ENCODE measurements around the gene CSN3. TPM values are rescaled to one million over a fixed set of nuclear protein-coding genes. Genes with fewer than 3 reads are reported as not detected.
"Not testable (repeated sequence)": the region's sequence is repeated elsewhere in the genome, so short reads cannot be mapped to it uniquely, and the experiment has no call there.

The CSN3 gene
- total RNA-seq, 1 donor from 2014 or later = not detected

DNA sequence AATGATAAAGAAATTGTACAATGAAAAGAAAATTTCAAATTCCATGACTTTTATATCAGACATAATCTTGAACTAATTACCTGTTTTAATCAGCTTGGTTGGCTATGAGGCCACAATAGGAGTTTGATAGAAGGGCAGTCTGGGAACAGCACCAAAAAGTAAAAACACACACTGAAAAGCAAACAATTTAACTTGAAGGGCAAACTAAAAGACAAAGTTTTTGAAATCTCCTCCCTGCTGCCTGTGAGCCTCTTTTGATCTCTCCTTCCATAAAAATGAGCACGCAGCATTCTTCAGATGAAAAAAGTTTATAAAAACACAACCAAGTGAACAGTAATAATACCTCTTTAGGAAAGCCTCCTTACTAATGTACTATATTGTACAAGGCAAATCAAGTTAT, 38.8 kb upstream of the CSN3 start:
- Mint-ChIP-seq H3K4me1 (no peaks in the 10 kb centered on the region), H3K9me3 (peaks cover 3% of the 10 kb centered on the region), H3K27ac (no peak overlapping the region), H3K4me3 (no peak overlapping the region), H3K27me3 (no peaks in the 10 kb centered on the region), H3K36me3 (ENCODE audit: low read depth) (no peaks in the 10 kb centered on the region)
- DNase-seq (no peak), ATAC-seq (ENCODE audit: low read depth) (no peak)
- ChIA-PET CTCF (no interaction called here), POLR2A (no interaction called here)
- TF ChIP-seq, protein P1, sequence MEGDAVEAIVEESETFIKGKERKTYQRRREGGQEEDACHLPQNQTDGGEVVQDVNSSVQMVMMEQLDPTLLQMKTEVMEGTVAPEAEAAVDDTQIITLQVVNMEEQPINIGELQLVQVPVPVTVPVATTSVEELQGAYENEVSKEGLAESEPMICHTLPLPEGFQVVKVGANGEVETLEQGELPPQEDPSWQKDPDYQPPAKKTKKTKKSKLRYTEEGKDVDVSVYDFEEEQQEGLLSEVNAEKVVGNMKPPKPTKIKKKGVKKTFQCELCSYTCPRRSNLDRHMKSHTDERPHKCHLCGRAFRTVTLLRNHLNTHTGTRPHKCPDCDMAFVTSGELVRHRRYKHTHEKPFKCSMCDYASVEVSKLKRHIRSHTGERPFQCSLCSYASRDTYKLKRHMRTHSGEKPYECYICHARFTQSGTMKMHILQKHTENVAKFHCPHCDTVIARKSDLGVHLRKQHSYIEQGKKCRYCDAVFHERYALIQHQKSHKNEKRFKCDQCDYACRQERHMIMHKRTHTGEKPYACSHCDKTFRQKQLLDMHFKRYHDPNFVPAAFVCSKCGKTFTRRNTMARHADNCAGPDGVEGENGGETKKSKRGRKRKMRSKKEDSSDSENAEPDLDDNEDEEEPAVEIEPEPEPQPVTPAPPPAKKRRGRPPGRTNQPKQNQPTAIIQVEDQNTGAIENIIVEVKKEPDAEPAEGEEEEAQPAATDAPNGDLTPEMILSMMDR (IDR thresholded peaks at IDR 0.05) = no peak
- intact Hi-C loops (cut with micrococcal nuclease) = no loop called here

DNA sequence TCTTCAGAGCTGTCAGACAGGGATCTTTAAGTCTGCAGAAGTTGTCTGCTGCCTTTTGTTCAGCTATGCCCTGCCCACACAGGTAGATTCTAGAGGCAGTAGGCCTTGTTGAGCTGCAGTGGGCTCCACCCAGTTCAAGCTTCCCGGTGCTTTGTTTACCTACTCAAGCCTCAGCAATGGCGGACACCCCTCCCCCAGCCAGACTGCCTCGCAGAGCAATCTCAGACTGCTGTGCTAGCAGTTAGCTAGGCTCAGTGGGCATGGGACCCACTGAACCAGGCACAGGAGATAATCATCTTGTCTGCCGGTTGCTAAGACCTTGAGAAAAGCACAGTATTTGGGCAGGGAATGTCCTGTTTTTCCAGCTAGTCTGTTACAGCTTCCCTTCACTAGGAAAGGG, 29.6 kb upstream of the CSN3 start:
- H3K9me3 Mint-ChIP-seq; intact Hi-C loops (cut with micrococcal nuclease); H3K27ac Mint-ChIP-seq; CTCF ChIA-PET; H3K36me3 Mint-ChIP-seq (ENCODE audit: low read depth); POLR2A ChIA-PET; DNase-seq; ATAC-seq (ENCODE audit: low read depth); H3K4me1 Mint-ChIP-seq; H3K27me3 Mint-ChIP-seq; H3K4me3 Mint-ChIP-seq: not testable (repeated sequence)

DNA sequence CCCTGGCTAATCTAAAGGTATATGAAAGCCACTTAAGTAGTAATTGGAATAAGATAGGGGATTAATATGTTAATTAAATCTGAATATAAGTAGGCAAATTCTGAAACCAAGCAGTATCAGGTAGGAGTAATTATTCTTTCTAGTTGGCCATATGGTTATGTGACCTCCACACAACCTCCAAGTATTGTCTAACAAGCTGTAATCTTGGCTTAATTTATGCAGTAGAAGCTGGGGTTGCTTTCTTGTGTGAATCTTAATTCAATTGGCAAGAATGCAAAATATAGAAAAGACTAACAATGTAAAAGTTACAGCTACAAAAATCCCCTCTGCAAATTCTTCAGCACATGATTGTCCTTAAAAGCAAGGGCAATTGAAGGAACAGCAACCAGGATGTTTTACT, 26.3 kb upstream of the CSN3 start:
- H3K27ac Mint-ChIP-seq; H3K27me3 Mint-ChIP-seq; POLR2A ChIA-PET; H3K9me3 Mint-ChIP-seq; H3K4me1 Mint-ChIP-seq; DNase-seq; CTCF ChIA-PET; H3K4me3 Mint-ChIP-seq; intact Hi-C loops (cut with micrococcal nuclease); H3K36me3 Mint-ChIP-seq (ENCODE audit: low read depth); ATAC-seq (ENCODE audit: low read depth): not testable (repeated sequence)

DNA sequence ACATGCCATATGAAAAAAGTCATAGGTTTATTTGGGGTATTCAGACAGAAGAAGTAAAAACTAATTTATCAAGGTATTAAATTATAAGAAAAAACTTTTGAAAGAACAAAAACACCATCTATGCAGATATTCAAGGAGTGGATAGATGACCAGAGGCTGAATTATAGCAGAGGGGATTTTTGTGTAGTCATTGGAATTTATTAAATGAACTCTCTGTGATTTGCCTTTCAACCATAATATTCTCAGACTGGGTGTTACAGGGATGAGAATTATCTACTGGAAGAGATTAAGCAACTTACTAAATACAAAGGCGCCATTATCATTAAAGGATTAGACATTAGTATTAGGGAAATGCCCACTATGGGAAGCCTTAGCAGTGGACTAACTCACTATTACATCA, 25.8 kb upstream of the CSN3 start:
- H3K9me3 Mint-ChIP-seq; H3K27me3 Mint-ChIP-seq; H3K4me1 Mint-ChIP-seq; H3K27ac Mint-ChIP-seq; POLR2A ChIA-PET; CTCF ChIA-PET; intact Hi-C loops (cut with micrococcal nuclease); H3K36me3 Mint-ChIP-seq (ENCODE audit: low read depth); DNase-seq; ATAC-seq (ENCODE audit: low read depth); H3K4me3 Mint-ChIP-seq: not testable (repeated sequence)

DNA sequence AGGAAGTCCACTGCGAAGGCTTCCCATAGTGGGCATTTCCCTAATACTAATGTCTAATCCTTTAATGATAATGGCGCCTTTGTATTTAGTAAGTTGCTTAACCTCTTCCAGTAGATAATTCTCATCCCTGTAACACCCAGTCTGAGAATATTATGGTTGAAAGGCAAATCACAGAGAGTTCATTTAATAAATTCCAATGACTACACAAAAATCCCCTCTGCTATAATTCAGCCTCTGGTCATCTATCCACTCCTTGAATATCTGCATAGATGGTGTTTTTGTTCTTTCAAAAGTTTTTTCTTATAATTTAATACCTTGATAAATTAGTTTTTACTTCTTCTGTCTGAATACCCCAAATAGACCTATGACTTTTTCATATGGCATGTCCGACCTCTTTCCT, 21.0 kb upstream of the CSN3 start:
- ATAC-seq (ENCODE audit: low read depth); H3K4me3 Mint-ChIP-seq; DNase-seq; H3K4me1 Mint-ChIP-seq; H3K27me3 Mint-ChIP-seq; H3K36me3 Mint-ChIP-seq (ENCODE audit: low read depth); H3K27ac Mint-ChIP-seq; POLR2A ChIA-PET; CTCF ChIA-PET; intact Hi-C loops (cut with micrococcal nuclease); H3K9me3 Mint-ChIP-seq: not testable (repeated sequence)

DNA sequence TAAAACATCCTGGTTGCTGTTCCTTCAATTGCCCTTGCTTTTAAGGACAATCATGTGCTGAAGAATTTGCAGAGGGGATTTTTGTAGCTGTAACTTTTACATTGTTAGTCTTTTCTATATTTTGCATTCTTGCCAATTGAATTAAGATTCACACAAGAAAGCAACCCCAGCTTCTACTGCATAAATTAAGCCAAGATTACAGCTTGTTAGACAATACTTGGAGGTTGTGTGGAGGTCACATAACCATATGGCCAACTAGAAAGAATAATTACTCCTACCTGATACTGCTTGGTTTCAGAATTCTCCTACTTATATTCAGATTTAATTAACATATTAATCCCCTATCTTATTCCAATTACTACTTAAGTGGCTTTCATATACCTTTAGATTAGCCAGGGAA, 20.6 kb upstream of the CSN3 start:
- H3K36me3 Mint-ChIP-seq (ENCODE audit: low read depth); CTCF ChIA-PET: not testable (repeated sequence)

DNA sequence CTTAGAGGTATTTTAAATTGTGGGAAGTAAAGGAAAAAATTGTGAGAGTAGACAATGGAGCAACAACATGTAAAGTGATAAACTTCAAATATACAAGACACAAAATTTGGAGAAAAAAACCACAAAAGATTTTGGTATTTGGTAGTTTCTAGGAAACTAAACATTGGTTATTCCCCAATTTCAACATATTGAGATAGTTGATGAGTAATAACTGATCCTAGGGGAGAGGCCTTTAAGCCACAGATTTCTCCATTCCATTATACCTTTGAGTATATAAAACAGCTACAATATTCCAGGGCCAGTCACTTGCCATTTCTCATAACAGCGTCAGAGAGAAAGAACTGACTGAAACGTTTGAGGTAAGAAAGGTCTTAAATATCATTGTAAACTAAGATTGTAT, 16.6 kb upstream of the CSN3 start, which contains the start of gene FDCSP:
Gene FDCSP, plus strand, starts transcription at position 301 of the 400 bp plus-strand sequence. CDS start 5,071 bp downstream, outside the sequence.
- CTCF ChIA-PET = no interaction called here
- TF ChIP-seq, protein P1 (IDR thresholded peaks at IDR 0.05) = no peak
- Mint-ChIP-seq H3K36me3 (ENCODE audit: low read depth) (no peaks in the 10 kb centered on the region), H3K27me3 (no peaks in the 10 kb centered on the region), H3K27ac (no peak within 1 kb of the TSS), H3K4me3 (no peak within 1 kb of the TSS), H3K4me1 (no peaks in the 10 kb centered on the region), H3K9me3 (no peaks in the 10 kb centered on the region)
- ATAC-seq (ENCODE audit: low read depth) = no peak
- POLR2A ChIA-PET = no interaction called here
- DNase-seq = no peak
- intact Hi-C loops (cut with micrococcal nuclease) = no loop called here

More for the DNA sequence above, 20.6 kb upstream of the CSN3 start:
- POLR2A ChIA-PET; H3K9me3 Mint-ChIP-seq; H3K4me1 Mint-ChIP-seq; intact Hi-C loops (cut with micrococcal nuclease); H3K27me3 Mint-ChIP-seq; DNase-seq; H3K4me3 Mint-ChIP-seq; H3K27ac Mint-ChIP-seq; ATAC-seq (ENCODE audit: low read depth): not testable (repeated sequence)

DNA sequence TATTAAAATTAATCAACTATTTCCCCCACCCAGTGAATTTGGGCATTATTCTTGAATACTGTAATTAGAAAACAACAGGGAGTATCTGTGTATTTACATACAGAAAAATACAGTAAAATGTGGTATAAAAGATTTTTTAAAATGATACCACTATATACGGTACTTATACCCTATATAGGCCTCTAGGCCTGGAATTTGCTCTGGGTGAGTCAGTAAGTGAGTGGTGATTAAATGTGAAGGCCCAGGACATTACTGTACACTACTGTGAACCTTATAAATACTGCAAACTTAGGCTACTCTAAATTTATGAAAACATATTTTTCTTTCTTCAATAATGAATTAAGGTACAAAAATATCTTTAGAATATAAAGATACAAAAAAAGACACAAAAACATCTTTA, 6.3 kb upstream of the CSN3 start:
- Mint-ChIP-seq H3K4me3 (no peak overlapping the region), H3K4me1 (no peaks in the 10 kb centered on the region), H3K36me3 (ENCODE audit: low read depth) (no peaks in the 10 kb centered on the region), H3K27me3 (no peaks in the 10 kb centered on the region), H3K27ac (no peak overlapping the region), H3K9me3 (no peaks in the 10 kb centered on the region)
- intact Hi-C loops (cut with micrococcal nuclease) = no loop called here
- POLR2A ChIA-PET = no interaction called here
- TF ChIP-seq, protein P1 (IDR thresholded peaks at IDR 0.05) = no peak
- ATAC-seq (ENCODE audit: low read depth) (no peak), DNase-seq (no peak)
- CTCF ChIA-PET = no interaction called here

Data from activated B cell treated with CpG ODN at 0.5 μM for 24 hours (primary cell).